ENCODE results near the gene CHMP4A.

- TF ChIP-seq POLR2AphosphoS5 (IDR thresholded peaks at IDR 0.05) (no peak), MXI1 (conservative IDR thresholded peaks at IDR 0.05; ENCODE audit: poor library complexity, severe bottlenecking) (no peak), RAD21 (conservative IDR thresholded peaks at IDR 0.05) (no peak), REST (IDR thresholded peaks at IDR 0.05; ENCODE audit: borderline replicate concordance) (no peak)
- TF ChIP-seq, protein P1, sequence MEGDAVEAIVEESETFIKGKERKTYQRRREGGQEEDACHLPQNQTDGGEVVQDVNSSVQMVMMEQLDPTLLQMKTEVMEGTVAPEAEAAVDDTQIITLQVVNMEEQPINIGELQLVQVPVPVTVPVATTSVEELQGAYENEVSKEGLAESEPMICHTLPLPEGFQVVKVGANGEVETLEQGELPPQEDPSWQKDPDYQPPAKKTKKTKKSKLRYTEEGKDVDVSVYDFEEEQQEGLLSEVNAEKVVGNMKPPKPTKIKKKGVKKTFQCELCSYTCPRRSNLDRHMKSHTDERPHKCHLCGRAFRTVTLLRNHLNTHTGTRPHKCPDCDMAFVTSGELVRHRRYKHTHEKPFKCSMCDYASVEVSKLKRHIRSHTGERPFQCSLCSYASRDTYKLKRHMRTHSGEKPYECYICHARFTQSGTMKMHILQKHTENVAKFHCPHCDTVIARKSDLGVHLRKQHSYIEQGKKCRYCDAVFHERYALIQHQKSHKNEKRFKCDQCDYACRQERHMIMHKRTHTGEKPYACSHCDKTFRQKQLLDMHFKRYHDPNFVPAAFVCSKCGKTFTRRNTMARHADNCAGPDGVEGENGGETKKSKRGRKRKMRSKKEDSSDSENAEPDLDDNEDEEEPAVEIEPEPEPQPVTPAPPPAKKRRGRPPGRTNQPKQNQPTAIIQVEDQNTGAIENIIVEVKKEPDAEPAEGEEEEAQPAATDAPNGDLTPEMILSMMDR (IDR thresholded peaks at IDR 0.05; ENCODE audit: poor library complexity, severe bottlenecking), result no peak
Observed at GRCh38 chr14:24234095-24235005, 21.1 kb upstream of the CHMP4A start.

Measured in neural cell (in vitro differentiated cells).